ENCODE data around the gene WDR12. TPM values are rescaled to one million over a fixed set of nuclear protein-coding genes. Genes with fewer than 3 reads are reported as not detected.

The WDR12 gene
- total and polyA plus RNA-seq, 2 of the 4 experiments (the other 2 are of a cell fraction) = 8.6 to 17.0 TPM

- Histone ChIP-seq H3K4me3 (ENCODE audit: insufficient read depth, low read depth, low read length) (no peak overlapping the region), H3K4ac (ENCODE audit: low read depth, low read length) (no peak overlapping the region), H3K14ac (replicated peaks; ENCODE audit: low read depth, low read length) (no peak overlapping the region), H2BK20ac (ENCODE audit: low read depth, low read length) (no peak overlapping the region), H3K36me3 (ENCODE audit: control insufficient read depth, insufficient read depth, low read length) (no peaks in the 10 kb centered on the region), H3K27me3 (ENCODE audit: control insufficient read depth, insufficient read depth, low read length) (no peaks in the 10 kb centered on the region), H2AFZ (replicated peaks; ENCODE audit: low read length, poor library complexity) (no peak overlapping the region), H2BK120ac (ENCODE audit: low read depth, low read length) (no peak overlapping the region), H4K5ac (ENCODE audit: low read depth, low read length) (no peak overlapping the region), H2BK15ac (ENCODE audit: low read depth, low read length) (no peak overlapping the region), H4K20me1 (ENCODE audit: insufficient read depth, low read length) (no peaks in the 10 kb centered on the region), H4K8ac (ENCODE audit: low read depth in 2 of 2, low read length in 2 of 2) (no peak overlapping the region), H4K91ac (ENCODE audit: insufficient read depth, low read depth, low read length) (no peak overlapping the region), H3K18ac (ENCODE audit: low read depth, low read length) (no peak overlapping the region), H3K9me3 (ENCODE audit: control insufficient read depth, insufficient read depth, low read length) (no peaks in the 10 kb centered on the region), H3K56ac (ENCODE audit: extremely low read depth, insufficient read depth, low read length) (no peak overlapping the region), H3K23ac (ENCODE audit: low read depth, low read length) (no peak overlapping the region), H3K9me1 (ENCODE audit: insufficient read depth, low read length) (no peaks in the 10 kb centered on the region), H3K4me1 (ENCODE audit: control insufficient read depth, insufficient read depth, low read length) (no peaks in the 10 kb centered on the region), H2AK5ac (ENCODE audit: low read depth, low read length) (no peak overlapping the region), H3K79me1 (ENCODE audit: low read depth in 1 of 2, low read length in 2 of 2) (no peaks in the 10 kb centered on the region), H3K4me2 (ENCODE audit: low read depth, low read length) (no peak overlapping the region), H2AK9ac (replicated peaks; ENCODE audit: low read depth, low read length, poor library complexity) (no peak overlapping the region), H2BK5ac (ENCODE audit: low read depth, low read length, poor library complexity, severe bottlenecking) (no peak overlapping the region), H3K27ac (ENCODE audit: insufficient read depth, low read length) (no peak overlapping the region), H3K9ac (ENCODE audit: low read depth, low read length) (no peak overlapping the region)
- TF ChIP-seq, protein P1, sequence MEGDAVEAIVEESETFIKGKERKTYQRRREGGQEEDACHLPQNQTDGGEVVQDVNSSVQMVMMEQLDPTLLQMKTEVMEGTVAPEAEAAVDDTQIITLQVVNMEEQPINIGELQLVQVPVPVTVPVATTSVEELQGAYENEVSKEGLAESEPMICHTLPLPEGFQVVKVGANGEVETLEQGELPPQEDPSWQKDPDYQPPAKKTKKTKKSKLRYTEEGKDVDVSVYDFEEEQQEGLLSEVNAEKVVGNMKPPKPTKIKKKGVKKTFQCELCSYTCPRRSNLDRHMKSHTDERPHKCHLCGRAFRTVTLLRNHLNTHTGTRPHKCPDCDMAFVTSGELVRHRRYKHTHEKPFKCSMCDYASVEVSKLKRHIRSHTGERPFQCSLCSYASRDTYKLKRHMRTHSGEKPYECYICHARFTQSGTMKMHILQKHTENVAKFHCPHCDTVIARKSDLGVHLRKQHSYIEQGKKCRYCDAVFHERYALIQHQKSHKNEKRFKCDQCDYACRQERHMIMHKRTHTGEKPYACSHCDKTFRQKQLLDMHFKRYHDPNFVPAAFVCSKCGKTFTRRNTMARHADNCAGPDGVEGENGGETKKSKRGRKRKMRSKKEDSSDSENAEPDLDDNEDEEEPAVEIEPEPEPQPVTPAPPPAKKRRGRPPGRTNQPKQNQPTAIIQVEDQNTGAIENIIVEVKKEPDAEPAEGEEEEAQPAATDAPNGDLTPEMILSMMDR (conservative IDR thresholded peaks at IDR 0.05; ENCODE audit: low read depth, low read length) = no peak
- TF ChIP-seq MAFK (IDR thresholded peaks at IDR 0.05; ENCODE audit: low read depth, low read length) (no peak), SMC3 (IDR thresholded peaks at IDR 0.05; ENCODE audit: low read depth, low read length) (no peak), NFE2L2 (IDR thresholded peaks at IDR 0.05; ENCODE audit: low read depth, low read length) (no peak), FOS (IDR thresholded peaks at IDR 0.05; ENCODE audit: low read depth, low read length) (no peak), RAD21 (IDR thresholded peaks at IDR 0.05; ENCODE audit: low read length) (no peak), RCOR1 (IDR thresholded peaks at IDR 0.05; ENCODE audit: insufficient replicate concordance, low read length) (no peak), CEBPB (IDR thresholded peaks at IDR 0.05; ENCODE audit: low read depth, low read length) (no peak), POLR2A (IDR thresholded peaks at IDR 0.05; ENCODE audit: low read depth, low read length) (no peak), MXI1 (IDR thresholded peaks at IDR 0.05; ENCODE audit: borderline replicate concordance, low read depth, low read length) (no peak), BHLHE40 (IDR thresholded peaks at IDR 0.05; ENCODE audit: low read depth, low read length) (no peak), CHD1 (IDR thresholded peaks at IDR 0.05; ENCODE audit: low read depth, low read length) (no peak), MAZ (IDR thresholded peaks at IDR 0.05; ENCODE audit: borderline replicate concordance, low read depth, low read length) (no peak), RFX5 (IDR thresholded peaks at IDR 0.05; ENCODE audit: low read depth, low read length) (no peak)
- TF ChIP-seq, protein P2, sequence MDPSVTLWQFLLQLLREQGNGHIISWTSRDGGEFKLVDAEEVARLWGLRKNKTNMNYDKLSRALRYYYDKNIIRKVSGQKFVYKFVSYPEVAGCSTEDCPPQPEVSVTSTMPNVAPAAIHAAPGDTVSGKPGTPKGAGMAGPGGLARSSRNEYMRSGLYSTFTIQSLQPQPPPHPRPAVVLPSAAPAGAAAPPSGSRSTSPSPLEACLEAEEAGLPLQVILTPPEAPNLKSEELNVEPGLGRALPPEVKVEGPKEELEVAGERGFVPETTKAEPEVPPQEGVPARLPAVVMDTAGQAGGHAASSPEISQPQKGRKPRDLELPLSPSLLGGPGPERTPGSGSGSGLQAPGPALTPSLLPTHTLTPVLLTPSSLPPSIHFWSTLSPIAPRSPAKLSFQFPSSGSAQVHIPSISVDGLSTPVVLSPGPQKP (IDR thresholded peaks at IDR 0.05; ENCODE audit: borderline replicate concordance, low read depth, low read length) = no peak
- TF ChIP-seq, protein P3, sequence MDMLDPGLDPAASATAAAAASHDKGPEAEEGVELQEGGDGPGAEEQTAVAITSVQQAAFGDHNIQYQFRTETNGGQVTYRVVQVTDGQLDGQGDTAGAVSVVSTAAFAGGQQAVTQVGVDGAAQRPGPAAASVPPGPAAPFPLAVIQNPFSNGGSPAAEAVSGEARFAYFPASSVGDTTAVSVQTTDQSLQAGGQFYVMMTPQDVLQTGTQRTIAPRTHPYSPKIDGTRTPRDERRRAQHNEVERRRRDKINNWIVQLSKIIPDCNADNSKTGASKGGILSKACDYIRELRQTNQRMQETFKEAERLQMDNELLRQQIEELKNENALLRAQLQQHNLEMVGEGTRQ (IDR thresholded peaks at IDR 0.05; ENCODE audit: low read depth, low read length) = no peak
- POLR2A ChIA-PET (ENCODE audit: unreplicated experiment) = interaction anchor here (0.7 kb wide), 1 partner anchor 22 kb away, joined by 3 read pairs; no protein-coding TSS in a partner anchor
- DNase-seq (no peak), ATAC-seq (ENCODE audit: low read depth) (no peak)
- CTCF ChIA-PET = interaction anchor here (0.6 kb wide), 1 partner anchor 185 kb away, joined by 3 read pairs; no protein-coding TSS in a partner anchor
- dilution Hi-C loops (cut with HindIII; ENCODE audit: low sequenced_read_pairs, unreplicated experiment) (no loop called here), in situ Hi-C loops (cut with MboI; ENCODE audit: low sequenced_read_pairs) (no loop called here), intact Hi-C loops (cut with micrococcal nuclease) (no loop called here)
- no TSS peak for BruUV-seq (replicated peaks)
- whole genome bisulfite sequencing, 2 experiments (ENCODE audit: extremely low coverage in 2 of 2, insufficient read length in 1 of 2) = 100% methylated on average over 3 of the region's 8 CpGs; no CpG with 5 or more reads in 1 of the 2 experiments
Observed at GRCh38 chr2:202848813-202849212, 62.7 kb downstream of the WDR12 start.
